IMR-90 (cell line): ENCODE results near the gene HAND1. TPM values are rescaled to one million over a fixed set of nuclear protein-coding genes. Genes with fewer than 3 reads are reported as not detected.

Source experiments
- ATAC-seq: fragments of 200-7000 bp; cut with Tn5 transposase; 2 replicates; pipeline ENCODE4 v1.9.1; 2020; ENCODE audit warnings: low read depth, mild to moderate bottlenecking, moderate library complexity
- BruUV-seq: library from RNA; stranded (reverse); fragments of 400-500 nt; replicated peaks from 2 replicates; lab custom pipeline; 2021; lab: Mats Ljungman, UMichigan
- CTCF ChIA-PET: fragments of 300-600 bp; formaldehyde crosslinking; extraction: SDS; loops from one replicate; lab custom pipeline; 2021; ENCODE audit warnings: antibody characterized with exemption; lab: Yijun Ruan, JAX
- POLR2A ChIA-PET: fragments of 300-600 bp; sonication (Branson Sonifier 250); formaldehyde crosslinking; loops from one replicate; lab custom pipeline; 2022; ENCODE audit warnings: antibody characterized with exemption; ENCODE audit not compliant: unreplicated experiment; lab: Charles Lee
- DNase-seq: peaks from one replicate; pipeline ENCODE4 v3.0.0; 2013
- H2AFZ ChIP-seq: replicated peaks from 2 replicates; pipeline ENCODE3; 2013; ENCODE audit warnings: low read length, mild to moderate bottlenecking; ENCODE audit not compliant: poor library complexity
- H2AK5ac ChIP-seq: 2 replicates; pipeline ENCODE4 v1.6.1; 2013; ENCODE audit warnings: low read depth, low read length, inconsistent platforms
- H2AK9ac ChIP-seq: replicated peaks from 2 replicates; pipeline ENCODE3; 2013; ENCODE audit warnings: mild to moderate bottlenecking, low read depth, low read length, moderate library complexity; ENCODE audit not compliant: poor library complexity
- H2BK120ac ChIP-seq: 2 replicates; pipeline ENCODE4 v1.6.1; 2013; ENCODE audit warnings: low read depth, low read length, inconsistent platforms
- H2BK15ac ChIP-seq: 3 replicates; pipeline ENCODE4 v1.6.1; 2013; ENCODE audit warnings: low read depth, low read length, inconsistent platforms
- H2BK20ac ChIP-seq: 2 replicates; pipeline ENCODE4 v1.6.1; 2013; ENCODE audit warnings: low read depth, mild to moderate bottlenecking, inconsistent platforms, low read length, moderate library complexity
- H2BK5ac ChIP-seq: 2 replicates; pipeline ENCODE4 v1.6.1; 2013; ENCODE audit warnings: mild to moderate bottlenecking, low read depth, low read length, inconsistent platforms; ENCODE audit not compliant: poor library complexity, severe bottlenecking
- H3K14ac ChIP-seq: replicated peaks from 2 replicates; pipeline ENCODE4 v1.6.1; 2013; ENCODE audit warnings: low read depth, low read length, inconsistent platforms
- H3K18ac ChIP-seq: 2 replicates; pipeline ENCODE4 v1.6.1; 2013; ENCODE audit warnings: low read depth, low read length, control low read depth
- H3K23ac ChIP-seq: 2 replicates; pipeline ENCODE4 v1.6.1; 2013; ENCODE audit warnings: low read depth, low read length, inconsistent platforms
- H3K27ac ChIP-seq: 2 replicates; pipeline ENCODE4 v1.5.1; 2013; ENCODE audit warnings: mild to moderate bottlenecking, control low read depth, low read length; ENCODE audit not compliant: insufficient read depth
- H3K27me3 ChIP-seq: 2 replicates; pipeline ENCODE4 v1.6.1; 2013; ENCODE audit warnings: low read length; ENCODE audit not compliant: control insufficient read depth, insufficient read depth
- H3K36me3 ChIP-seq: 2 replicates; pipeline ENCODE4 v1.6.1; 2013; ENCODE audit warnings: low read length, mixed read lengths; ENCODE audit not compliant: control insufficient read depth, insufficient read depth
- H3K4ac ChIP-seq: 2 replicates; pipeline ENCODE4 v1.6.1; 2013; ENCODE audit warnings: low read depth, low read length, inconsistent platforms
- H3K4me1 ChIP-seq: 2 replicates; pipeline ENCODE4 v1.6.1; 2013; ENCODE audit warnings: low read length, mixed read lengths; ENCODE audit not compliant: control insufficient read depth, insufficient read depth
- H3K4me2 ChIP-seq: 2 replicates; pipeline ENCODE4 v1.6.1; 2013; ENCODE audit warnings: low read depth, mild to moderate bottlenecking, control low read depth, low read length, moderate library complexity
- H3K4me3 ChIP-seq: 2 replicates; pipeline ENCODE4 v1.5.1; 2013; ENCODE audit warnings: low read depth, mild to moderate bottlenecking, control low read depth, low read length, moderate library complexity; ENCODE audit not compliant: insufficient read depth
- H3K56ac ChIP-seq: 2 replicates; pipeline ENCODE4 v1.6.1; 2013; ENCODE audit warnings: low read length, inconsistent platforms; ENCODE audit not compliant: insufficient read depth; ENCODE audit errors: extremely low read depth
- H3K79me1 ChIP-seq, 2 experiments: 2 replicates each; pipeline ENCODE4 v1.6.1; 2013; ENCODE audit warnings: low read length in 2 of 2, inconsistent platforms in 1 of 2, low read depth in 1 of 2
- H3K9ac ChIP-seq: 2 replicates; pipeline ENCODE4 v1.6.1; 2013; ENCODE audit warnings: low read depth, low read length, control low read depth
- H3K9me1 ChIP-seq: 2 replicates; pipeline ENCODE4 v1.6.1; 2013; ENCODE audit warnings: low read length, inconsistent platforms; ENCODE audit not compliant: insufficient read depth
- H3K9me3 ChIP-seq: 2 replicates; pipeline ENCODE4 v1.6.1; 2013; ENCODE audit warnings: low read length; ENCODE audit not compliant: control insufficient read depth, insufficient read depth
- H4K20me1 ChIP-seq: 2 replicates; pipeline ENCODE4 v1.6.1; 2013; ENCODE audit warnings: low read length, inconsistent platforms; ENCODE audit not compliant: insufficient read depth
- H4K5ac ChIP-seq: 2 replicates; pipeline ENCODE4 v1.6.1; 2013; ENCODE audit warnings: mild to moderate bottlenecking, low read depth, low read length, control low read depth
- H4K8ac ChIP-seq, 2 experiments: 2 replicates each; pipeline ENCODE4 v1.6.1; 2013; ENCODE audit warnings: low read depth in 2 of 2, low read length in 2 of 2, control low read depth in 1 of 2, inconsistent platforms in 1 of 2
- H4K91ac ChIP-seq: 2 replicates; pipeline ENCODE4 v1.6.1; 2013; ENCODE audit warnings: low read depth, low read length, inconsistent platforms; ENCODE audit not compliant: insufficient read depth
- BHLHE40 ChIP-seq: fragments of 150-350 bp; IDR thresholded peaks from 2 replicates; pipeline ENCODE4 v1.6.1; 2016; ENCODE audit warnings: mild to moderate bottlenecking, low read depth, low read length
- CEBPB ChIP-seq: IDR thresholded peaks from 2 replicates; pipeline ENCODE4 v1.6.1; 2012; ENCODE audit warnings: low read depth, low read length, improper control_type of control experiment
- CHD1 ChIP-seq: IDR thresholded peaks from 2 replicates; pipeline ENCODE4 v1.6.1; 2012; ENCODE audit warnings: low read depth, low read length, improper control_type of control experiment
- CTCF ChIP-seq: conservative IDR thresholded peaks from 2 replicates; pipeline ENCODE4 v1.5.1; 2012; ENCODE audit warnings: mild to moderate bottlenecking, low read depth, low read length, improper control_type of control experiment
- ELK1 ChIP-seq: fragments of 150-350 bp; IDR thresholded peaks from 2 replicates; pipeline ENCODE4 v1.6.1; 2016; ENCODE audit warnings: low read depth, mild to moderate bottlenecking, low read length, moderate library complexity, borderline replicate concordance
- FOS ChIP-seq: fragments of 150-350 bp; IDR thresholded peaks from 2 replicates; pipeline ENCODE4 v1.6.1; 2016; ENCODE audit warnings: low read depth, low read length
- MAFK ChIP-seq: IDR thresholded peaks from 2 replicates; pipeline ENCODE4 v1.6.1; 2012; ENCODE audit warnings: low read depth, low read length, improper control_type of control experiment
- MAZ ChIP-seq: IDR thresholded peaks from 2 replicates; pipeline ENCODE4 v1.6.1; 2012; ENCODE audit warnings: low read depth, mild to moderate bottlenecking, low read length, improper control_type of control experiment, moderate library complexity, borderline replicate concordance
- MXI1 ChIP-seq: IDR thresholded peaks from 2 replicates; pipeline ENCODE4 v1.6.1; 2012; ENCODE audit warnings: low read depth, mild to moderate bottlenecking, low read length, moderate library complexity, borderline replicate concordance
- NFE2L2 ChIP-seq: fragments of 150-350 bp; IDR thresholded peaks from 2 replicates; pipeline ENCODE4 v1.6.1; 2016; ENCODE audit warnings: low read depth, mild to moderate bottlenecking, low read length
- POLR2A ChIP-seq: IDR thresholded peaks from 2 replicates; pipeline ENCODE4 v1.6.1; 2012; ENCODE audit warnings: mild to moderate bottlenecking, low read depth, low read length
- RAD21 ChIP-seq: IDR thresholded peaks from 2 replicates; pipeline ENCODE4 v1.6.1; 2012; ENCODE audit warnings: low read length, improper control_type of control experiment
- RCOR1 ChIP-seq: IDR thresholded peaks from 2 replicates; pipeline ENCODE4 v1.6.1; 2012; ENCODE audit warnings: mild to moderate bottlenecking, low read length, improper control_type of control experiment; ENCODE audit not compliant: insufficient replicate concordance
- RFX5 ChIP-seq: IDR thresholded peaks from 2 replicates; pipeline ENCODE4 v1.8.0; 2012; ENCODE audit warnings: low read depth, mild to moderate bottlenecking, low read length, moderate library complexity
- SMC3 ChIP-seq: fragments of 150-350 bp; IDR thresholded peaks from 2 replicates; pipeline ENCODE4 v1.6.1; 2016; ENCODE audit warnings: low read depth, mild to moderate bottlenecking, antibody characterized with exemption, low read length, moderate library complexity
- USF2 ChIP-seq: fragments of 150-350 bp; IDR thresholded peaks from 2 replicates; pipeline ENCODE4 v1.6.1; 2017; ENCODE audit warnings: mild to moderate bottlenecking, antibody characterized with exemption, low read length, low read depth
- WGBS, 2 experiments: methylation state at CpG; one replicate each; pipeline versions ENCODE4 v1.1.5 to v1.1.7; 2013; ENCODE audit warnings: missing lambda C conversion rate in 2 of 2; ENCODE audit not compliant: insufficient read length in 1 of 2; ENCODE audit errors: extremely low coverage in 2 of 2; 5-methylcytosine and 5-hydroxymethylcytosine counted together
- dilution Hi-C: fragments of 300-500 bp; cut with HindIII; formaldehyde crosslinking; loops from one replicate; pipeline ENCODE4 v1.14.3; 2018; ENCODE audit warnings: low sequenced_read_pairs; ENCODE audit not compliant: unreplicated experiment
- in situ Hi-C: fragments of 300-500 bp; cut with MboI; formaldehyde crosslinking; loops from 3 replicates; pipeline ENCODE4 v1.14.3; 2019; ENCODE audit warnings: low sequenced_read_pairs, inconsistent platforms, mixed read lengths
- intact Hi-C: fragments of 100-400 bp; cut with micrococcal nuclease; formaldehyde crosslinking; loops from 2 replicates; pipeline ENCODE4 v1.10.0; 2022
- polyA plus RNA-seq, 3 experiments: library from polyadenylated mRNA; depleted of rRNA; stranded (reverse); fragments of >200 nt; gene quantifications; 2 replicates each; pipeline ENCODE4 v1.2.3, GENCODE V29; 2012; ENCODE audit warnings: low replicate concordance in 1 of 3
- total RNA-seq: library from RNA; depleted of rRNA; stranded (reverse); fragments of >200 nt; gene quantifications from 2 replicates; pipeline ENCODE4 v1.2.3, GENCODE V29; 2012

HAND1 gene
- total and polyA plus RNA-seq, 2 of the 4 experiments (the other 2 are of a cell fraction): not detected

- Histone ChIP-seq H2BK15ac (no peak overlapping the region), H4K20me1 (peaks cover 10% of the 10 kb centered on the region; the same call in 1 of the 2 replicates), H3K27me3 (peaks cover 54% of the 10 kb centered on the region), H3K27ac (no peak overlapping the region), H3K4me1 (peaks cover 4% of the 10 kb centered on the region; the same call in 1 of the 2 replicates), H3K18ac (no peak overlapping the region), H4K91ac (no peak overlapping the region), H3K56ac (no peak overlapping the region), H3K4ac (no peak overlapping the region), H2AK9ac (no peak overlapping the region), H2BK5ac (no peak overlapping the region), H2AFZ (no peak overlapping the region), H2BK20ac (no peak overlapping the region), H2BK120ac (no peak overlapping the region), H3K79me1 (no peaks in the 10 kb centered on the region), H3K9me3 (0 out of 2 replicates have a peak, but pooled peaks cover 11% of the 10 kb centered on the region), H3K23ac (0 out of 2 replicates have a peak overlapping the region, but pooled peaks have one; percentile 25), H3K36me3 (no peaks in the 10 kb centered on the region), H4K8ac (no peak overlapping the region), H4K5ac (no peak overlapping the region), H3K14ac (no peak overlapping the region), H2AK5ac (no peak overlapping the region), H3K4me2 (no peak overlapping the region), H3K9ac (no peak overlapping the region), H3K9me1 (no peaks in the 10 kb centered on the region), H3K4me3 (no peak overlapping the region)
- dilution Hi-C loops (no loop called here), in situ Hi-C loops (loop anchor here (25.0 kb wide), 1 partner anchor 342 kb away; no protein-coding TSS in a partner anchor), intact Hi-C loops (no loop called here)
- BruUV-seq: no TSS peak
- no CpG with 5 or more reads among the region's 2 CpGs for WGBS, 2 experiments
- ChIA-PET POLR2A (no interaction called here), CTCF (interaction anchor here (0.7 kb wide), 1 partner anchor 8 kb away, joined by 5 read pairs; no protein-coding TSS in a partner anchor)
- ATAC-seq (no peak), DNase-seq (no peak)
- TF ChIP-seq CHD1: no peak
- TF ChIP-seq CEBPB: no peak
- no peak for TF ChIP-seq FOS
- no peak for TF ChIP-seq RFX5
- TF ChIP-seq NFE2L2: no peak
- no peak for TF ChIP-seq MAFK
- TF ChIP-seq RAD21: no peak
- TF ChIP-seq SMC3: no peak
- no peak for TF ChIP-seq USF2
- TF ChIP-seq MAZ: no peak
- no peak for TF ChIP-seq BHLHE40
- no peak for TF ChIP-seq CTCF
- TF ChIP-seq MXI1: no peak
- TF ChIP-seq RCOR1: no peak
- TF ChIP-seq POLR2A: no peak
- TF ChIP-seq ELK1: no peak
These were observed 7.9 kb downstream of the HAND1 start for GRCh38 chr5:154470137-154470536.
